ENCODE data around the gene ITK. TPM values are rescaled to one million over a fixed set of nuclear protein-coding genes. Genes with fewer than 3 reads are reported as not detected.

The ITK gene
- total RNA-seq, 1 donor, result not detected

- Histone ChIP-seq H4K20me1 (ENCODE audit: insufficient read depth, low read length) (no peaks in the 10 kb centered on the region), H3K4me2 (ENCODE audit: insufficient read depth, low read length) (peak overlapping the region; percentile 11), H2AFZ (ENCODE audit: low read length) (no peak overlapping the region), H3K4me3 (ENCODE audit: insufficient read depth, low read length) (no peak overlapping the region), H3K79me2 (ENCODE audit: insufficient read depth, low read length) (no peaks in the 10 kb centered on the region), H3K9me3 (ENCODE audit: low read depth, low read length) (no peaks in the 10 kb centered on the region), H3K36me3 (ENCODE audit: insufficient read depth, low read length) (no peaks in the 10 kb centered on the region), H3K27me3 (ENCODE audit: insufficient read depth, low read length) (no peaks in the 10 kb centered on the region), H3K4me1 (ENCODE audit: insufficient read depth, low read length) (peaks cover 17% of the 10 kb centered on the region), H3K27ac (ENCODE audit: low read depth, low read length) (no peak overlapping the region)
- no peak for DNase-seq (ENCODE audit: insufficient read length, low spot score, missing footprints)
- TF ChIP-seq, protein P1, sequence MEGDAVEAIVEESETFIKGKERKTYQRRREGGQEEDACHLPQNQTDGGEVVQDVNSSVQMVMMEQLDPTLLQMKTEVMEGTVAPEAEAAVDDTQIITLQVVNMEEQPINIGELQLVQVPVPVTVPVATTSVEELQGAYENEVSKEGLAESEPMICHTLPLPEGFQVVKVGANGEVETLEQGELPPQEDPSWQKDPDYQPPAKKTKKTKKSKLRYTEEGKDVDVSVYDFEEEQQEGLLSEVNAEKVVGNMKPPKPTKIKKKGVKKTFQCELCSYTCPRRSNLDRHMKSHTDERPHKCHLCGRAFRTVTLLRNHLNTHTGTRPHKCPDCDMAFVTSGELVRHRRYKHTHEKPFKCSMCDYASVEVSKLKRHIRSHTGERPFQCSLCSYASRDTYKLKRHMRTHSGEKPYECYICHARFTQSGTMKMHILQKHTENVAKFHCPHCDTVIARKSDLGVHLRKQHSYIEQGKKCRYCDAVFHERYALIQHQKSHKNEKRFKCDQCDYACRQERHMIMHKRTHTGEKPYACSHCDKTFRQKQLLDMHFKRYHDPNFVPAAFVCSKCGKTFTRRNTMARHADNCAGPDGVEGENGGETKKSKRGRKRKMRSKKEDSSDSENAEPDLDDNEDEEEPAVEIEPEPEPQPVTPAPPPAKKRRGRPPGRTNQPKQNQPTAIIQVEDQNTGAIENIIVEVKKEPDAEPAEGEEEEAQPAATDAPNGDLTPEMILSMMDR (IDR thresholded peaks at IDR 0.05; ENCODE audit: extremely low read depth, low read depth, low read length), result no peak
These were observed 109.7 kb downstream of the ITK start for GRCh38 chr5:157290156-157290980.

GRCh38 chr5:157290981-157291711 is 110.5 kb downstream of the ITK start:
- H3K27me3 ChIP-seq (ENCODE audit: insufficient read depth, low read length), result no peaks in the 10 kb centered on the region
- DNase-seq (ENCODE audit: insufficient read length, low spot score, missing footprints), result no peak
- H4K20me1 ChIP-seq (ENCODE audit: insufficient read depth, low read length), result no peaks in the 10 kb centered on the region
- H3K79me2 ChIP-seq (ENCODE audit: insufficient read depth, low read length), result no peaks in the 10 kb centered on the region
- H3K36me3 ChIP-seq (ENCODE audit: insufficient read depth, low read length), result no peaks in the 10 kb centered on the region
- no peak overlapping the region for H3K27ac ChIP-seq (ENCODE audit: low read depth, low read length)
- TF ChIP-seq, protein P1 (IDR thresholded peaks at IDR 0.05; ENCODE audit: extremely low read depth, low read depth, low read length), result no peak
- H3K4me2 ChIP-seq (ENCODE audit: insufficient read depth, low read length), result no peak overlapping the region
- H3K4me1 ChIP-seq (ENCODE audit: insufficient read depth, low read length), result peaks cover 17% of the 10 kb centered on the region
- no peaks in the 10 kb centered on the region for H3K9me3 ChIP-seq (ENCODE audit: low read depth, low read length)
- no peak overlapping the region for H3K4me3 ChIP-seq (ENCODE audit: insufficient read depth, low read length)
- no peak overlapping the region for H2AFZ ChIP-seq (ENCODE audit: low read length)

GRCh38 chr5:157292599-157292998 is 112.0 kb downstream of the ITK start:
- H3K4me2 ChIP-seq (ENCODE audit: insufficient read depth, low read length), result no peak overlapping the region
- H3K36me3 ChIP-seq (ENCODE audit: insufficient read depth, low read length), result no peaks in the 10 kb centered on the region
- no peak overlapping the region for H3K4me3 ChIP-seq (ENCODE audit: insufficient read depth, low read length)
- H2AFZ ChIP-seq (ENCODE audit: low read length), result no peak overlapping the region
- H3K4me1 ChIP-seq (ENCODE audit: insufficient read depth, low read length), result peaks cover 17% of the 10 kb centered on the region
- H3K27me3 ChIP-seq (ENCODE audit: insufficient read depth, low read length), result no peaks in the 10 kb centered on the region
- no peaks in the 10 kb centered on the region for H3K9me3 ChIP-seq (ENCODE audit: low read depth, low read length)
- TF ChIP-seq, protein P1 (IDR thresholded peaks at IDR 0.05; ENCODE audit: extremely low read depth, low read depth, low read length), result no peak
- H3K27ac ChIP-seq (ENCODE audit: low read depth, low read length), result no peak overlapping the region
- H4K20me1 ChIP-seq (ENCODE audit: insufficient read depth, low read length), result no peaks in the 10 kb centered on the region
- DNase-seq (ENCODE audit: insufficient read length, low spot score, missing footprints), result no peak
- no peaks in the 10 kb centered on the region for H3K79me2 ChIP-seq (ENCODE audit: insufficient read depth, low read length)

Data from osteoblast (primary cell).